SK-N-SH (cell line): ENCODE measurements around the gene TGFB3.

ENCODE experiments used
- CHD2 ChIP-seq: fragments of 150-350 bp; IDR thresholded peaks from 2 replicates; pipeline ENCODE4 v1.6.1; 2018; ENCODE audit warnings: low read length; ENCODE audit not compliant: partially characterized antibody
- RCOR1 ChIP-seq: fragments of 150-350 bp; IDR thresholded peaks from 2 replicates; pipeline ENCODE4 v1.6.1; 2017; ENCODE audit warnings: antibody characterized with exemption, low read length
- YY1 ChIP-seq: IDR thresholded peaks from 2 replicates; pipeline ENCODE4 v1.4.0; 2012; ENCODE audit warnings: low read depth, mild to moderate bottlenecking
- TF ChIP-seq, protein P1 (sequence below): fragments of 200-600 bp; sonication (generic); IDR thresholded peaks from 2 replicates; pipeline ENCODE4 v1.6.1; 2017; ENCODE audit warnings: antibody characterized with exemption, mild to moderate bottlenecking, moderate library complexity
- TF ChIP-seq, protein P2 (sequence below): IDR thresholded peaks from 2 replicates; pipeline ENCODE4 v1.4.0; 2012; ENCODE audit warnings: low read depth, borderline replicate concordance
- TF ChIP-seq, protein P3 (sequence below): IDR thresholded peaks from 2 replicates; pipeline ENCODE4 v1.4.0; 2012; ENCODE audit warnings: low read depth

DNA sequence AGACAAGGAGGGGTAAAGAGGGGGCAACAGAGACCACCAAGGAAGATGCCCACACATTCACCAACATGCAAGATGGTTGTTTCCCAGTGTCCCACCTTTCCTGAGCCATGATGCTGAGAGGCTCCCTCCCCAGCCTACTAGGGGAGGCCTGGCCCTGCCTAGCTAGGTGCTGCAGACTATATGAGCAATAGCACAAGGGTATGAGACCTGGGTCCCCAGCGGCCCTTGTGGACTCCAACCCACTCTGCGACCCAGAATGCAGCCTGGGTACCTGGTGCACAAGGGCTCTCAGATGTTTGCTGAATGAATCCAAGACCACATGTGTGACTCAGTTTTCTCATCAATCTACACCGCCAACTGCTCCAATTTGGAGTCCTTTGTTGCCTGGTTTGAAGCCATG is 13.9 kb downstream of the TGFB3 start:
- TF ChIP-seq, protein P1, sequence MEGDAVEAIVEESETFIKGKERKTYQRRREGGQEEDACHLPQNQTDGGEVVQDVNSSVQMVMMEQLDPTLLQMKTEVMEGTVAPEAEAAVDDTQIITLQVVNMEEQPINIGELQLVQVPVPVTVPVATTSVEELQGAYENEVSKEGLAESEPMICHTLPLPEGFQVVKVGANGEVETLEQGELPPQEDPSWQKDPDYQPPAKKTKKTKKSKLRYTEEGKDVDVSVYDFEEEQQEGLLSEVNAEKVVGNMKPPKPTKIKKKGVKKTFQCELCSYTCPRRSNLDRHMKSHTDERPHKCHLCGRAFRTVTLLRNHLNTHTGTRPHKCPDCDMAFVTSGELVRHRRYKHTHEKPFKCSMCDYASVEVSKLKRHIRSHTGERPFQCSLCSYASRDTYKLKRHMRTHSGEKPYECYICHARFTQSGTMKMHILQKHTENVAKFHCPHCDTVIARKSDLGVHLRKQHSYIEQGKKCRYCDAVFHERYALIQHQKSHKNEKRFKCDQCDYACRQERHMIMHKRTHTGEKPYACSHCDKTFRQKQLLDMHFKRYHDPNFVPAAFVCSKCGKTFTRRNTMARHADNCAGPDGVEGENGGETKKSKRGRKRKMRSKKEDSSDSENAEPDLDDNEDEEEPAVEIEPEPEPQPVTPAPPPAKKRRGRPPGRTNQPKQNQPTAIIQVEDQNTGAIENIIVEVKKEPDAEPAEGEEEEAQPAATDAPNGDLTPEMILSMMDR = no peak
- TF ChIP-seq YY1 (no peak), CHD2 (no peak), RCOR1 (no peak)
- TF ChIP-seq, protein P2, sequence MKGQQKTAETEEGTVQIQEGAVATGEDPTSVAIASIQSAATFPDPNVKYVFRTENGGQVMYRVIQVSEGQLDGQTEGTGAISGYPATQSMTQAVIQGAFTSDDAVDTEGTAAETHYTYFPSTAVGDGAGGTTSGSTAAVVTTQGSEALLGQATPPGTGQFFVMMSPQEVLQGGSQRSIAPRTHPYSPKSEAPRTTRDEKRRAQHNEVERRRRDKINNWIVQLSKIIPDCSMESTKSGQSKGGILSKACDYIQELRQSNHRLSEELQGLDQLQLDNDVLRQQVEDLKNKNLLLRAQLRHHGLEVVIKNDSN = no peak
- TF ChIP-seq, protein P3, sequence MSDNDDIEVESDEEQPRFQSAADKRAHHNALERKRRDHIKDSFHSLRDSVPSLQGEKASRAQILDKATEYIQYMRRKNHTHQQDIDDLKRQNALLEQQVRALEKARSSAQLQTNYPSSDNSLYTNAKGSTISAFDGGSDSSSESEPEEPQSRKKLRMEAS = no peak
